ENCODE data around the gene COL8A2. TPM values are rescaled to one million over a fixed set of nuclear protein-coding genes. Genes with fewer than 3 reads are reported as not detected.

Gene COL8A2
- total RNA-seq, 2 donors from 2014 or later: 0.18 to 0.40 TPM

DNA sequence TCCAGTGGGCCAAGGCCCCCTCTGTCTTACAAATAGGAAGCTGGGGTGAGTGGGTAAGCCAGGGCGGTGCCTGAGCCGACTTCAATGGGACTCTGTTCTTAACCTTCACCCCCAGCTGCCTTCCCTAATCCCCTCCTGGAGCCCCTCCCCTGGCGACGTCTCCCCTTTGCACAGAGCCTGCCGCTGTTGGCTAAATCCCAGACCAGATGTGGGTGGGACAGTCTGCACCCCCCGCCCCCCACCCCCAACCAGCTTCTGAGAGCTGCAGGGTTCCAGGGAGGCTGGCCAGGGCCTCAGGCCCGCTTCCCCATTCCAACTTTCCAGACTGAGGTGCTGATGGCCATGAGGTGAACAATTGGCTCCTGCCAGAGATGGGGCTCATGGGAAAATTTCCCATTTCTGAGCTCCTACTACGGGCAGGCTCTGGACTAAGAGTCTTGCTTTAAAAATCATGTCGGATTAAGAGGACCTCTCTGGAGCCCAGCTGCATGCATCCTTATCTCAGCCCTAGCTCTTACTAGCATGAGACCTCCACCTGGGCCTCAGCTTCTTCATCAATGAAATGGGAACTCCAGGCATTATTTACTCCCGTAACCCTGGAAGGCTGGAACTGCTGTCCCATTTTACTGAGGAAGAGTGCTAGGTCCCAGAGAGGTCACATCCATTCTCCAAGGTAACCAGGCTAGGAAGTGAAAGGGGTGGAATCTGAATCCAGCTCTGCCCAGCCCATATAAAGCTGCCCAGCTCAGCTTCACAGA, 6.4 kb downstream of the COL8A2 start:
- 82 to 95% methylated on average over 4 to 10 of the region's 10 CpGs for WGBS, 2 experiments (ENCODE audit: insufficient coverage in 1 of 2, insufficient read length in 1 of 2)
- Mint-ChIP-seq H3K4me1 (no peaks in the 10 kb centered on the region), H3K27ac (no peak overlapping the region), H3K27me3 (ENCODE audit: insufficient read depth) (peaks cover 24% of the 10 kb centered on the region), H3K9me3 (no peaks in the 10 kb centered on the region), H3K4me3 (no peak overlapping the region), H3K36me3 (ENCODE audit: low read depth) (no peaks in the 10 kb centered on the region)
- DNase-seq: peak; percentile 51
- Histone ChIP-seq H3K9ac (ENCODE audit: extremely low read depth, low read length, poor library complexity, severe bottlenecking) (no peak overlapping the region), H3K4me1 (ENCODE audit: control insufficient read depth, insufficient read depth, low read length) (no peaks in the 10 kb centered on the region), H3K4me3 (ENCODE audit: low read length) (no peak overlapping the region), H3K36me3 (ENCODE audit: control insufficient read depth, insufficient read depth, low read length) (no peaks in the 10 kb centered on the region), H3K27ac (ENCODE audit: low read depth, low read length) (no peak overlapping the region), H3K9me3 (ENCODE audit: control insufficient read depth, low read length) (no peaks in the 10 kb centered on the region), H3K27me3 (ENCODE audit: control insufficient read depth, insufficient read depth, low read length, poor library complexity, severe bottlenecking) (peaks cover 18% of the 10 kb centered on the region)
- TF ChIP-seq, protein P1, sequence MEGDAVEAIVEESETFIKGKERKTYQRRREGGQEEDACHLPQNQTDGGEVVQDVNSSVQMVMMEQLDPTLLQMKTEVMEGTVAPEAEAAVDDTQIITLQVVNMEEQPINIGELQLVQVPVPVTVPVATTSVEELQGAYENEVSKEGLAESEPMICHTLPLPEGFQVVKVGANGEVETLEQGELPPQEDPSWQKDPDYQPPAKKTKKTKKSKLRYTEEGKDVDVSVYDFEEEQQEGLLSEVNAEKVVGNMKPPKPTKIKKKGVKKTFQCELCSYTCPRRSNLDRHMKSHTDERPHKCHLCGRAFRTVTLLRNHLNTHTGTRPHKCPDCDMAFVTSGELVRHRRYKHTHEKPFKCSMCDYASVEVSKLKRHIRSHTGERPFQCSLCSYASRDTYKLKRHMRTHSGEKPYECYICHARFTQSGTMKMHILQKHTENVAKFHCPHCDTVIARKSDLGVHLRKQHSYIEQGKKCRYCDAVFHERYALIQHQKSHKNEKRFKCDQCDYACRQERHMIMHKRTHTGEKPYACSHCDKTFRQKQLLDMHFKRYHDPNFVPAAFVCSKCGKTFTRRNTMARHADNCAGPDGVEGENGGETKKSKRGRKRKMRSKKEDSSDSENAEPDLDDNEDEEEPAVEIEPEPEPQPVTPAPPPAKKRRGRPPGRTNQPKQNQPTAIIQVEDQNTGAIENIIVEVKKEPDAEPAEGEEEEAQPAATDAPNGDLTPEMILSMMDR (conservative IDR thresholded peaks at IDR 0.05): no peak

DNA sequence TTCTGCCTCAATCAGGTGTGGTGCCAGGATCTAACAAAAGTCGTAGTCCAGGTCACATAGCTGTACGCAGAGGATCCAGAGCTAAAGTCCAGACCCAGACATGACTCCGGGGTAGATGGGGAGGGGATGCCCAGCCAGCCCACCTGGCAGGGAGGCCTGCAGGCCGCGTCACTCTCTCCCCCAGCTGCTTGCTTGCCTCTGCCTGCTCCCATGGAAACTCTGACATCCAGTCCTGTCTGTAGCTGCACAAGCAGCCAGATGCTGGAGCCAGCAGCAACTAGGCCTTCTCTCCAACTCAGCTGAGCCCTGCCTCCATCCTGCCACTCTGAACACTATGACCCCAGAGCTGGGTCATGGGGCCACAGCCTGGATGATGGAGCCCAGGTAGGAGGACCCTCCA, 8.1 kb downstream of the COL8A2 start:
- Histone ChIP-seq H3K9me3 (ENCODE audit: control insufficient read depth, low read length) (no peaks in the 10 kb centered on the region), H3K4me3 (ENCODE audit: low read length) (no peak overlapping the region), H3K36me3 (ENCODE audit: control insufficient read depth, insufficient read depth, low read length) (no peaks in the 10 kb centered on the region), H3K9ac (ENCODE audit: extremely low read depth, low read length, poor library complexity, severe bottlenecking) (no peak overlapping the region), H3K27ac (ENCODE audit: low read depth, low read length) (no peak overlapping the region), H3K4me1 (ENCODE audit: control insufficient read depth, insufficient read depth, low read length) (no peaks in the 10 kb centered on the region), H3K27me3 (ENCODE audit: control insufficient read depth, insufficient read depth, low read length, poor library complexity, severe bottlenecking) (peaks cover 1% of the 10 kb centered on the region)
- H3K27me3 Mint-ChIP-seq (ENCODE audit: insufficient read depth): peaks cover 7% of the 10 kb centered on the region
- no peak overlapping the region for H3K4me3 Mint-ChIP-seq
- WGBS, 2 experiments (ENCODE audit: insufficient coverage in 1 of 2, insufficient read length in 1 of 2): 89 to 92% methylated on average over 3 to 5 of the region's 5 CpGs
- H3K9me3 Mint-ChIP-seq: no peaks in the 10 kb centered on the region
- no peaks in the 10 kb centered on the region for H3K4me1 Mint-ChIP-seq
- no peaks in the 10 kb centered on the region for H3K36me3 Mint-ChIP-seq (ENCODE audit: low read depth)
- TF ChIP-seq, protein P1 (conservative IDR thresholded peaks at IDR 0.05): no peak
- H3K27ac Mint-ChIP-seq: no peak overlapping the region
- no peak for DNase-seq

DNA sequence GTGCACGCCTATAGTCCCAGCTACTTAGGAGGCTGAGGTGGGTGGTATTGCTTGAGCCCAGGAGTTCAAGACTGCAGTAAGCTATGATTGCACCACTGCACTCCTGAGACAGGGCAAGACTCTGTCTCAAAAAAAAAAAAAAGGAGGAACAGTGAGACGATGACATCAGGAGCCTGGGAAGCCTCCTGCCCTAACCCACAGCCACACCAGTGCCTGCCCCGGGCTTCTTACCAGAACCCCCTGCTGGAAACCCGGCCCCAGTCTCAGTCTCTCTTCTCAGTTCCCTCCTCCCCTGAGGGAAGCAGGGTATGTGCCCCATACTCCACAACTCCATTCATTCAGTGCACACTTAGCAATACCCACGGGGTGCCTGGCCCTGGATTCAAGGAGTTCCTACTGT, 9.1 kb downstream of the COL8A2 start:
- WGBS, 2 experiments (ENCODE audit: insufficient coverage in 1 of 2, insufficient read length in 1 of 2): 74 to 77% methylated on average over 4 to 5 of the region's 5 CpGs
- H3K4me1 ChIP-seq (ENCODE audit: control insufficient read depth, insufficient read depth, low read length): no peaks in the 10 kb centered on the region
- no peaks in the 10 kb centered on the region for H3K27me3 Mint-ChIP-seq (ENCODE audit: insufficient read depth)
- H3K36me3 Mint-ChIP-seq (ENCODE audit: low read depth): no peaks in the 10 kb centered on the region
- no peaks in the 10 kb centered on the region for H3K36me3 ChIP-seq (ENCODE audit: control insufficient read depth, insufficient read depth, low read length)
- H3K9me3 ChIP-seq (ENCODE audit: control insufficient read depth, low read length): no peaks in the 10 kb centered on the region
- no peaks in the 10 kb centered on the region for H3K4me1 Mint-ChIP-seq
- no peak overlapping the region for H3K27ac ChIP-seq (ENCODE audit: low read depth, low read length)
- no peak overlapping the region for H3K9ac ChIP-seq (ENCODE audit: extremely low read depth, low read length, poor library complexity, severe bottlenecking)
- no peak overlapping the region for H3K4me3 Mint-ChIP-seq
- TF ChIP-seq, protein P1 (conservative IDR thresholded peaks at IDR 0.05): no peak
- no peak for DNase-seq
- H3K9me3 Mint-ChIP-seq: no peaks in the 10 kb centered on the region
- no peak overlapping the region for H3K27ac Mint-ChIP-seq
- H3K4me3 ChIP-seq (ENCODE audit: low read length): no peak overlapping the region
- H3K27me3 ChIP-seq (ENCODE audit: control insufficient read depth, insufficient read depth, low read length, poor library complexity, severe bottlenecking): no peaks in the 10 kb centered on the region

All from endodermal cell (in vitro differentiated cells).